Measurements from ENCODE around the gene HMOX1.
A peak's percentile ranks its signal among the peaks of the same experiment; 100 is the strongest.

Gene HMOX1

GRCh38 chr22:35409783-35410662 lies 29.1 kb downstream of the HMOX1 start:
- DNase-seq, result no peak

GRCh38 chr22:35410663-35411034 lies 29.8 kb downstream of the HMOX1 start:
- DNase-seq, result no peak

GRCh38 chr22:35411102-35411501 lies 30.2 kb downstream of the HMOX1 start:
- no peak for DNase-seq

- no peak for DNase-seq
Observed at GRCh38 chr22:35413624-35414023, 32.7 kb downstream of the HMOX1 start.

GRCh38 chr22:35417606-35418005 lies 36.7 kb downstream of the HMOX1 start:
- DNase-seq, result no peak

GRCh38 chr22:35418088-35418487 lies 37.2 kb downstream of the HMOX1 start:
- DNase-seq, result no peak

GRCh38 chr22:35418731-35419130 lies 37.8 kb downstream of the HMOX1 start:
- DNase-seq, result no peak

GRCh38 chr22:35419756-35420155 lies 38.9 kb downstream of the HMOX1 start:
- DNase-seq, result no peak

- DNase-seq, result no peak
Observed at GRCh38 chr22:35421121-35421520, 40.2 kb downstream of the HMOX1 start.

- DNase-seq, result no peak
Observed at GRCh38 chr22:35422145-35422544, 41.2 kb downstream of the HMOX1 start.

GRCh38 chr22:35422936-35423335 lies 42.0 kb downstream of the HMOX1 start:
- DNase-seq, result no peak

GRCh38 chr22:35424081-35424480 lies 43.2 kb downstream of the HMOX1 start:
- DNase-seq, result no peak

- DNase-seq, result no peak
Observed at GRCh38 chr22:35424761-35425160, 43.9 kb downstream of the HMOX1 start.

GRCh38 chr22:35425546-35425945 lies 44.6 kb downstream of the HMOX1 start:
- no peak for DNase-seq

GRCh38 chr22:35425971-35426800 lies 45.3 kb downstream of the HMOX1 start:
- no peak for DNase-seq

GRCh38 chr22:35426801-35427140 lies 45.9 kb downstream of the HMOX1 start:
- DNase-seq, result no peak

GRCh38 chr22:35430897-35431322 lies 50.0 kb downstream of the HMOX1 start:
- peak; percentile 92 for DNase-seq

- no peak for DNase-seq
Observed at GRCh38 chr22:35431483-35432227, 50.8 kb downstream of the HMOX1 start.

- no peak for DNase-seq
Observed at GRCh38 chr22:35432228-35432905, 51.5 kb downstream of the HMOX1 start.

GRCh38 chr22:35434061-35434710 lies 53.3 kb downstream of the HMOX1 start:
- no peak for DNase-seq

- DNase-seq, result no peak
Observed at GRCh38 chr22:35435201-35435740, 54.4 kb downstream of the HMOX1 start.

- DNase-seq, result no peak
Observed at GRCh38 chr22:35436421-35436820, 55.5 kb downstream of the HMOX1 start.

Data from eye (tissue), 1 donor.